EL (cell line): Measurements from ENCODE around the gene LRMDA.
A peak's percentile ranks its signal among the peaks of the same experiment; 100 is the strongest.

Source experiments
- DNase-seq: peaks from one replicate; pipeline ENCODE4 v3.0.0-alpha.2; 2016

LRMDA gene

DNA sequence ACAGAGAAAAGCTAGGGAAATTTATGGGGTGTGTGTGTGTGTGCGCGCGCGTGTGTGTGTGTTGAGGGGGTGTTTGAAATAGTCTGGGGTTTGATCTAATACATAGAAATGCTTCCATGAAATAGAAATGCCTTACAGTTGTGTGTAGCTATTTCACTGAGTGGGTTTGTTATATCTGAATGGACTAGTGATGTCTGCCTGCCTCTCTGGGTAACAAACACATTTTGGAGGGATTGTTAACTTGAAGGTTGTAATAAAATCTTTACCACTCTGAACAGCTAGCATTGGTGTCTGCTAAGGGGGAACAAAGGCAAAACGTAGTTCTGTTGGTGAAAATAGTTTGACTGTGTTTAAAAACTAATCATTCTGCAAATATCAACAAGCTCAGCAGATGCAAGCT, 509.3 kb downstream of the LRMDA start:
- DNase-seq = no peak

DNA sequence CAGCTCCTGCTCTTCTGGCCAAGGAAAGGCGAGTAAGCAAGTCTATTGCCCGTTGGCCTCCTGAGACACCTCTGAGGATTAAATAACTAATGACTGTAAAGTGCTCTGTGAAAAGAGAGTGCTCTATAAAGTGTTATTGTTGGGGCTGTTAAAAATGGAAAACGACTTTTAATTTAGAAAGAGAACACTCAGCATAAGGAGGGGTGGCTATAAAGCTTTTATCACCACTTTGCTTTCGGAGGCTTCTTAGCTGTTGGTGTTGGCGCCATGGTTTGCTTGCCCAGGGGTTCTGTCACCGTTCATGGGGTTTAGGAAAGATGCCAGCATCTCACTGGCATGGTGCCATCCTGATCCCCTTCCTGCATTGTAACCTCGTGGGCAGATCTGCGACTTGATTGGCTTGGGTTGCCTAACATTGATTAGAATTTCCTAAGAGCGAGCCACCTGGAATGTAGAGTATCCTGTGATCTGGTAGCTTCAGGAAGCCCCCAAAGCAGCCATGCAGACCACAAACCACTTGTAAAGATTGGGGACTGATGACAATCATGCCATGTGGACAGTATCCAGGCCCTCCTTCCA, 509.9 kb downstream of the LRMDA start:
- DNase-seq = no peak

DNA sequence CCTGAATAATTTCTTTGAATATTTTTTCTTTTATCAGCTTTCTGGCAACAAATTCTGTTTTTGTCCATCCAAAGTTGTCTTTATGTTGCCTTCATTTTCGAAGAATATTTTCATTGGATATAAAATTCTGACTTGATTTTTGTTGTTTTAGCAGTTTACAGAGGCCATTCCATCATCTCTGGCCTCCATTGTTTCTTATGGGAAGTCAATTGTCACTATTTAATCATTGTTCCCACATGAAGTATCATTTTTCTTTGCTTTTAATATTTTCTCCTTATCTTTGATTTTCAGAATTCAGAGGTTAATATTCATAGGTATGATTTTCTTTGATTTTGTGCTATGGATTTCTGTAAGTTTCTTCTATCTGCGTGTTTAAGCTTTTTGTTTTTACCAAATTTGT, 512.6 kb downstream of the LRMDA start:
- no peak for DNase-seq

DNA sequence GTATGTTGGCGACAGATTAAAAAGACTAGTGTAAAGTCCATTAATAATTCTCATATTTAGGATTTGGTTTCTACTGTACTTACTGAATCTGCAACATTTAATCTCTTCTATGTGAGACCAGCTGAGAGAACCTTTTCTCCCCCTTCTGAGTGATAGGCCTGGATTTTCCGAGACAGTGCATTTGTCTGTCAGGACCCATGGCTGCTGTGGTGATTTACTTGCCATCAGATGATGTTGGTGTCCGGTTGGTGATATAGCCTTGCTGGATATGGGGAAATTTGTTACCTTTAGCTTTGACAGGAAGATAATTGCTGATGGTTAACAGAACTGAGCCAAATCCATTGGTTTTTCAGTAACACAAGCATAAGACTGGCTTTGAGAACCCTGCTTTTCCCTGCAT, 517.2 kb downstream of the LRMDA start:
- no peak for DNase-seq

DNA sequence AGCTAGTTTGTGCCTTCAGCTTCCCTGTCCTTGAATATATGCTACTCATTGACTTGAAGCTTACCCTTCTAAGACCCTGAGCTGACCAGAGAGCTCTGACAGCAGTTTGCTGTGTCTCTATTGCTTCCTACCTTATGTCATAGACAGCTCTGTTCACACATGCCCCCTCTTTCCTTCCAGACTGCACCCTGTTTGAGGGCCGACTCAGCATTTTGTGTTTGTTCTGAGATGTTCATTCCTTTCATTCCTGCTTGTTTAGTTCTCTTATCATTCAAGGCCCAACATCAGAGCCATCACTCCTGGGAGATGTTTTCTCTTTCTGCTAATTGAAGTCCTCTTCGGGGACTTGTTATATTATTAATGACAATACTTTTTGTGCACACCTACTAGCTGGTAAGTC, 518.9 kb downstream of the LRMDA start:
- no peak for DNase-seq

DNA sequence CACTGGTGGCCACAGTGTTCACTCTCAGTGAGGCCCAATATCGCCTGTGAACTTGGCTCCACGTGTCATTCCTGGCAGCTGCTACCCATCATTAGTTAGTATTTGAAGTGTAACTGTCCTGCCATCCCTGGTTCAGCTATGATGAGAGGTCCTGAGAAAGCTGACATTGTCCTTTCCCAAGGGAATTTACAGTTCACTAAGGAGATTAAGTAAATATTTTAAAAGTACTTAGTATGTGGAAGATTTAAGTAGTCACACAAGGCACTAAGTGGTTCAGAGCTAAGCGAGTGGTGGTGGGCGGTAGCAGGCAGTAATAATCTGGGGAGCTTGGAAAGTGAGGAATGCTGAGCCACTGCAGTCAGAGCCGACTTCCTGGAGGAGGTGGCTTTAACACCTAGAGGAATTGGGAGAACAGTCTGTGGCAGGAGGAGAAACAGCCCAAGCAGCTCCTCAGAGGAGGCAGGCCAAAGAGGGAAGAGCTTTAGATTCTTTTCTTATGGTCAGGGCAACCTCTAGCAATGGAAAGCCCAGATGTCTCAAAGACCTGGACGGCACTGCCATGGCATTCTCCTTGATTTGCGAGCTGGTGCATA, 519.7 kb downstream of the LRMDA start:
- DNase-seq = no peak

DNA sequence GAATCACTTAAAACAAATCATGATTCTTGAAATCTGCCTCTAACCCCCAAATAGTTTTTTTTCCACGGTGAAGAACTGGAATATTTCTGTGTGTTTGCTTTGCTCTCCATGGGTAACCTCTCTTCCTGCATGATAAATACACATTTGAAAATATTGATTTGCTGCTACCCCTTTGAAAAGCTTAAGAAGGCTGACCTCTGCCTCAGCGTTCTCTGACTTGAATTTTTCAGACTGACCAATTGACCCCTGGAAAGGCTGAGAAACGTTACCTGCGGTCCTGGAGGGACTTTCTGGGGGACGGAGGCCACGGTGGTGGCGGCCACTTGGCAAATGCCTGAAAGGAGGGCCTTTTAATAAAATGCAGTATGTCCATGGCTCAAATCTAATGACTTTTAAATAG, 520.2 kb downstream of the LRMDA start:
- no peak for DNase-seq

DNA sequence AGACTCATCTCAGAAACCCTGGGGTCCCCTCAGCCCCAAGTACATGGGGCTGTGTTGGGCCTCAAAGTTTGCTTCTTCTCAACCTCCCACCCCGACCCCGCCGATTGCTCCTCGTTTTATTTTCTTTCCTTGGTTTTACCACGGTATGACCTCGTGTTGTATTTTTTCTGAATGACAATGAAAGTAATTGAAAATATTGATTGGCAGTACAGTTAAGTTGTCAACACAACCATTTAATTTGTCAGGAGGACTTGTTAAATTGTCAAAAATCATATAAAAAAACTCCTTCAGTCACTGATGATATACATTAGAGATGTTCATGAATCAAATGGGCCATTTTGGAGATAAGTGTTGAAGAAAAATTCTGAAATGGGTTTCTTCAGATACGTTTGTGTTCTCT, 520.7 kb downstream of the LRMDA start:
- DNase-seq = no peak

DNA sequence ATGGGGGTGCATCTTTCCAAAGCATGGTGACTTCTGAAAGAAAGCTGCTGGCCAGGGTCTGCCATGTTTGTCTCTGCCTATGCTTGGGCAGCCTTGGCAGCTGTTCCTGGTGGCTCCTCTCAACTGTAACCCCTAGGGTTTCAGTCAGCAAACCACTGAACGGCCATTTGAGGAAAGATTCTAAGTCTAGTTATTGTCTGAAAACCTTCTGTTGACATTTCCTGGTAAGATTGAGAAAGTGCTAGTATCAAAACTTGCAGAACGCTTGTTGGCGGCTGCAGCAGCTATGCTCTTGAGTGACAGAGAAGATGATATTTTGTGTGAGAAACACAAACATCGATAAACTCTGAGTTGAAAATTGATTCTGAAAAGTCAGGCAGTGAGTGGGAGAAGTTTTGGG, 523.1 kb downstream of the LRMDA start:
- DNase-seq = no peak

DNA sequence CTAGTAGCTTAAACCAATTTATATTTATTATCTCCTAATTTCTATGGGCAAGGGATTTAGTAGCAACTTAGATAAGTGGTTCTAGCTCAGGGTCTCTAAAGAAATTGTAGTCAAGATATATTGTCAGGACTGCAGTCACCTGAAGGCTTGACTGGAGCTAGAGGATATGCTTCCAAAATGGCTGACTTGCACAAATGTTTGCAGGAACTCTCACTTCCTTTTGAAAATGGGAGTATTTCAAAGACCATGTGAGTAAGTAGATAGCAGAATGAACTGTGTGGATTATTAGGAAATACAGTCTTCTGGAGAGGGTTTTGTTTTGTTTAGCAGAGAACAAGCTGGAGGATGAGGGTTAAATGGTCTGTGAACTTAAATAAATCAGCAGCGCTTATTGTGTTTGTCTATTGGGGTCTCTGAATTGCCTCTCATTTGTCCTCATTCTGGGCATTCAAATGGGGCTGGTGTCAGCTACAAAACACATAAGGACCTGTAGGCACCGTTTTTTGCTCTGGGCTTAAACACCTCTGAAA, 524.6 kb downstream of the LRMDA start:
- no peak for DNase-seq

DNA sequence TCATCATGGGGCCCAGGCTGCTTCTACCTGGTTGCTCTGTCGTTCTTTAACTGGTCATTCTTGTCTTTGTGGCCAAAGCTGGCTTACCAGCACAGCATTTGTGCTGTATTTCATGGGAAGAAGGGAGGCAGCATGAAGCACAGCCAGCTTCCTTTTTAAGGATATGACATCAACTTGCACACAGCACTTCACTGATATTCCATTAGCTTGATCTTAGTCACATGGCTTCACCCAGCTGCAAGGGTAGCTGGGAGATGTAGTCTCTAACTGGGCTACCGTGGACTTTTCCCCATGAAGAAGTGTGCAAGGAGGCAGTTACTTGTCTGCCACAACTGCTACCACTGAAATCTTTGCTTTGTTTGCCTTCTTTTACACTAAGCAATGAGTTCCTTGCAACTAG, 525.2 kb downstream of the LRMDA start:
- peak; percentile 12 for DNase-seq

DNA sequence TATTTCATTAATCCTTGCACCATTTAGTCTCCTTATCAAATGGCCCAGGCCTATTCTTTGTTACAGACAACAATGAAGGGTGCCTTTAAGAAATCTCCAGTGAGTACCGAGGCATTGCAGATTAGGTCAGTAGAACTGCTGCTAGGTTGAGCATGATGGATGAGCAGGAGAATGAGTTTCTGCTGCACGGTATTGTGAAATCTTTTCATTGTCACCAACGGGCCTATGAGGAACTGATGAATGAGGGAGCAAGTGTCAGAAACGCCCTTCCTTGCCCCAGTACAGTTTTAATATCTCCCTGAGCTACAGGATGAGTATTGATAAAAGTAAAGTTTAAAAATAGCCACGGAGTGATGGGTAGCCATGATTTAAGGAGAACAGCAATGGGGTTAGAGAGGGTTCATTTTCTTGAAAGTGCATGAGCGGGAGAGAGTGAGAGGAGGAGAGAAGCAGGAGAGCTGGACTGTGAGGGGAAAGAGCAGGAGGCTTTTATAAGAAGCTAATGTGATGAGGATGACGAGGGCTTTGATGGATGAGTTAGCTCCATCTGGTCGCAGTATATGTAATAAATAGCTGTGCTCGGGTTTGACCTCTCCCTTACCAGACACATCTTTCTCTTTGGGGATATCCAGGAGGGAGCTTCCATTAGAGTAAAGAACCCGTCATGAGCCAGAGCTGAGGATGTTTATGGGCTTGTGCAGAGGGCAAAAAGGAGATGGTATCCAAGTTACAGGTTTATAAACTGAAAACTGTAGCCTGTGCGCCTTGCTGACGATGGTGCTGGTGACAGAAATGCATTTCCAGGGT, 526.1 kb downstream of the LRMDA start:
- no peak for DNase-seq

DNA sequence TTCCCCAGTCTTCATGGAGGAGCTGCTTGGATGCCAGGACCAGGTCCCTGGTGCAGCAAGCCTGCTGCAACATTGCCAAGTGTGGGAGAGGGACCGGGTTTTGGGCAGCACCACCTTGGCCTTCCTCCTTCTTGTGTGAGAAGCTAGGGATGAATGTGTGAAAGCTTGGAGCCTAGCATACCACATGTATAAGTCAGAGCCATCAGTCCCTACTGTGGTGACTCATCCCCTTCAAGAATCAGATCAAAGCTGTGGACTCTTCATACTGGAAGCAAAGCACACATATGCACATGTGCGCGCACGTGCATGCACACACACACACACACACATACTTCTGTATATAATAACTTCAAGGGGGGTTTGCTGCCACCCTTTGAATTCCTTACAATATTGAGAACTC, 527.8 kb downstream of the LRMDA start:
- peak; percentile 82 for DNase-seq

DNA sequence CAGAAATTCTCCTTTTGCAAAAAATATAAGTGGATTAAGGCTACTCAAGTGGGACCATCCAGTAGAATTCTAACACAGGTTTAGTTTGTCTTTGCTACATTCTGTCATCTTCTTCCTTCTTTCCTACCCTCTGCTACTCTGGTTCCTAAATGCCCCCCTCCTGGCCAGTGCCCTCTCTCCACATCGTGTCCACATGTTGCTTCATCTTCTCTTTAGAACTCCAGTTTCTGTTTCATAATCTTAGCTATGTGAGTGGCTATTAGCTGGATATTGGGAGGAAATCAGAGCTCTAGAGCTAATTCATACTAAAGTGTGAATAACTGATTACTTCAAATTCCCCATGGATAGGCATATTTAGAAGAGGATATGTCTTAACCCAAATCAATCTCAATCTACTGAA, 528.5 kb downstream of the LRMDA start:
- DNase-seq = no peak

DNA sequence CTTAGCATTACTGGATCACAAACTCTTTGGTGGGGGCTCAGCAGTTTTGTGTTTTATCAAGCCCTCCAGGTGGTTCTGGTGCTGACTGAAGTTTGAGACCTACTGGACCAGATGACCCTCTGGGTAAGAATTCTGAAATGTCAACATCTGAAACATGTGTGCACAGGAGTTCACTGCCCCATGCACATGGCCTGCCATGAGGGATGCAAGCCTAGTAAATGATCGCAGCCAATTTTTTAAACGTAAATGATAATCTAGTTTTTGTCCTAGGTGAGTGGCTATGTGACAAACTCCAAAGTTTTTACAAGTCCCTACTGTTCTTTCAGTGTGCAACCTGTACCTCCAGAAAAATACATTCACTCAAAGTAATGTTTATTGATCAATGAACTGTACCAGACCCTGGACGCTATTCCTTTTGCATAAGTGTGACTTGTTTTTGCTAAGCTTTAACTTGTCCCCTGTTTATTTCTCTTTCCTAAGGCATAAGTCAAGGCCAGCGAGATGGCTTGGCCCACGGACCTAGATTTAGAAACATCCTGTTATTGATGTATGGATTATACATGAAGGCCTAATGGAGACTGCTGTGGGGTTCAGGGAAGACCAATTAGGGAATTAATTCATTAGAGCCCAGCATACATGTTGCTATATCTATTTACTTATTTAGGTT, 531.1 kb downstream of the LRMDA start:
- DNase-seq = no peak

DNA sequence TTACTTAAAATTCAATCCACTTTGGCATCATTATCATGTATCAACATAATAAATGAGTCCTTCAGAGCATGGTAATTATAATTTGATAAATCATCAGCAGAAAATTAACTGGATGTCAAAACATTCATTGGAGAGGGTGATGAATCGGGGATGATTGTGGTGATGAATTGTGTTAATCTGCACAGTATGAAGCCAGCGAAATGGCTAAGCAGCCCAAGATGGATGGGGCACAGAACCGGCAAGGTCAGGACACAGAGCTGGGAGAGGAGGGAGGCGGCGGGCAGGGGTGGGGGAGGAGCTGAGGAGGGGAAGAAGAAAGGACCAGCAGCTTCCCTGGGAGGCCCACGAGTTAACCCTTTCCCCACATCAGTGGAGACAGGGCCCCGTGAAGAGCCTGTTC, 536.1 kb downstream of the LRMDA start:
- DNase-seq = no peak

DNA sequence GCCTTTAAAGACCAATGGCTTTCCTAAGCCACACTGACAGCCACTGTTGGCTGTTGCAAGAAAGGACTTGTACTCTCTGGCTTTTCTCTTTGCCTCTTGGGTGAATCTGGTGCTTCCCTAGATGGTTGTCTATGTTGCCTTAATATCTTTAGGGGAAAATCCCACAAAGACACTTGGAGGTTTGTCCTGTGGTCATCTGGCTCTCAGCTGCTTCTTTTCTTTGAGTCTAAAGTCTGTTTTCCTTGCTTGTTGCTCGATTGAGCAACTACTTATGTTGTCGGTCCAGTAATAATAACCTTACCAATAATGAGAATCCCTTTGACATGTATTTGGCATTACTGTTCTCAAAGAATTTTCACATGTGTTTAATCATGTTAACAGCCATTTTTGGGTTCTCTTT, 537.6 kb downstream of the LRMDA start:
- no peak for DNase-seq

DNA sequence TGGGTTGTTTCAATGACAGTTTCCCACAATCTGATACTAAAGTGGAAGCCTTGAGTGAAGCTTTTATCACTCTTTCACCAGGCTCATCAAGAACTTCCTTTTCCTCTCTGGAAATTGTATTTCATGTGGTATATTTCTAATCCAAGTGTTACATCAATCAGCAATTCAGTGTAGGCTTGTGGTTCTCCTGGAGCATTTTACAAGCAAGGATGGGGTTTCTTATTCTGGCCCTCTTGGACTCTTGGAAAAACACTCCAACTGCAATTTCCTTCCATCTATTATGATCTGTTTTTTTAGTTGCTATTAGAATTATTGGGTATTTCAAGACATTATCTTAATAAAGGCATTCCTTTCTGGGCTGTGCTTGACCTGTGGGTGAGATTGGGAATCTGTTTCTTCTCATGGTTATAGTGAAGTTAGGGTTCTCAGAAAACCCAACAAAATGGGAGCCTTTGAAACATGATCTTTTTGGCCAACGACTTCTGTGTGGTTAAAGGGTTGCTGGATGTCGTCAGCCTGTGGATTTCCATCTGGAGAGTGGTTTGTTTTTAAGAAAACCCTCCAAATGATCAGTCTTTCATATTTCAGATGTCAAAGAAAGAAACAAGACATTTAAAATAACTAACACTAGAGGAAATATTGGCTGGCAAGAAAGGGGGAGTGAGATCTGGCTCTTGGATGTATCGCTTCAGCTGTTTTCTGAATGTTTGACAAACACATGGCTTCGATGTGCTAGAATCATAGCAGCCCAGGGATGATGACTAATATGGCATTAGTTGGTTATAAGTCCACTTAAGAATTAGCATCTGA, 540.2 kb downstream of the LRMDA start:
- peak; percentile 6 for DNase-seq

DNA sequence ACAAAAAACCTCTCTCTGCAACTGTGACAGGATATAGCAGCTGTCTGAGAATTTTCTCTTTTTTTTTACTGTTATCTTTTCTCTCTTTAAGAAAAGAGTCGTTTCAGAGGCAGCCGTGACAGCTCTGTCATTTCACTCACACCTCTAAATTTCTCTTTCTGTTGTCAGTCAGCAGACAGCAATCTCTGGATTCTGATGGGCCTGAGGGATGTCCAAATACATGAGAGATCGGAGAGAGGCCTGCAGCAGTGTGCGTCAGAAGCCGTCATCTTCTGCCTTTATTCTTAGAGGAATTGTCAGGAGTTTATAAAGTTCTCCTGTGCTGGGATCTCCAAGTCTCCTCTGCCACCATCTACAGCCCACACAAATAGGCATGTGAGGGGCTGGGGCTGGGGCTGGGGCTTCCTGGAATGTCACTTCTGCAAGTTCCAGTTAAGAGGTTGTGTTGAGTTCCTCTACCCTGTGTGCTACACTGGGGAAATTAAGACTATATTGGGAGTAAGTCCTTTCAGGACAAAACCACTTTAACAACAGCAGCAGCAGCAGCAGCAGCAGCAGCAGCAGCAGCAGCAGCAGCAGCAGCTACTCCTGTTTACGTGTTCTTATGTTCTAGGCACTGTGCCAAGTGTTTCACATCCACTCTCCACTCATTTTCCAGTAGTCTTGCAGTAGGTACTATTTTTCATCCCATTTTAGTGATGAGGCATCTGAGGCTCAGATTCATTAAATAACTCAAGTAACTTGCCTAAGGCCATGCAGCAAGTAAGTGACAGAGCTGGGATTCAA, 541.3 kb downstream of the LRMDA start:
- peak; percentile 5 for DNase-seq

DNA sequence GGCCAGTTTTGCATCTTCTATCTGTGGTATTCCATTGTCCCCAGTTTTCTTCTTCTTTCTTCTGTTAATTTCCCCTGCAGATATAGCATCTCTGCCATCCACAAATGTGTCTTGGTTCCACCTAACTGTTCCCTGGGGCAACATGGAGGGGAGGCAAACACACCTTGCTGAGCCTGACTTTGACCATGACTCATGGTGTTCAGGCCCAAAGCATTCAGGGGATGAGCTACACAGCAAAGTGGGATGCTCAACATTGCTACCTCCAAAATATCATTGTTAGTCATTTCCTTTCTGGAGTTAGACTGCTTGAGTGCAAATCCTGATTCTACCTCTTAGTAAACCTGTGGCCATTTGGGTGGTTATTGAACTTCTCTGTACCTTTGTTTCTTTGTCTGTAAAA, 542.7 kb downstream of the LRMDA start:
- DNase-seq = no peak

DNA sequence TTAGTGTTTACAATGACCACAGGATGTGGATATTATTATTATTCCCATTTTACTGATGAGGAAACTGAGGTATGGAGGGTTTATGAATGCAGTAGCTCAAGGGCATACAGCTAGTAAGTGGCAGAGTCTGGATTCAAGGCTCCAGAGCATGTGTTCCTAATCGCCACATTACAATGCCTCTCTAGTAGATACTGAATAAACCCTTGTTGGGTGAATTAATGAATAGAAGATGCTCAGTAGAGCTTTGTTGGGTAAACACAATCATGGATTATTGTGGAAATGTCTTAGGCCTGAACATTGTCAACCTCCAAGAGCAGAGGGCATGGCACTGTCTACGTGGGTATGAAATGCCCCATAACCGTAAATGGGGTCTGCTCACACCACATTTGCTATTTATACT, 545.3 kb downstream of the LRMDA start:
- DNase-seq = no peak

DNA sequence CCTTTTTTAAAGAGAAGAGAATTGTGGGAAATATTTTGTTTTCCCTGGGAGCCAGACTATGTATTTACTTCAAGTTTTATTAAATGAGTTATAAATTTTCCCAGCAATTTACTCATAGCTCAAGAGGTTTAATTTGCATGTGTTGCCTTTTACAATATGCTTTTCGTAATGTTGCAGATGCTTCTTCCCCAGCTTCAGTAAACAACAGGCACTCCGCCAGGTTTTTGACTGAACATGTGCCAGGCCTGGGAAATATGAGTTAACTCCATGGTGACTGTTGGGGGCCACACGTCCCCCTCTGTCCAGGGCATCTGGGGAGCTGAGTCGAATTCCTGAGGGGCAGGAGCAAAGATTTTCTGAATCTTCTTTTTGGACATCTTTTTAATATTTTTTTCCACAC, 545.7 kb downstream of the LRMDA start:
- DNase-seq = no peak
